ENCODE measurements around the gene AKAP13.

DNA sequence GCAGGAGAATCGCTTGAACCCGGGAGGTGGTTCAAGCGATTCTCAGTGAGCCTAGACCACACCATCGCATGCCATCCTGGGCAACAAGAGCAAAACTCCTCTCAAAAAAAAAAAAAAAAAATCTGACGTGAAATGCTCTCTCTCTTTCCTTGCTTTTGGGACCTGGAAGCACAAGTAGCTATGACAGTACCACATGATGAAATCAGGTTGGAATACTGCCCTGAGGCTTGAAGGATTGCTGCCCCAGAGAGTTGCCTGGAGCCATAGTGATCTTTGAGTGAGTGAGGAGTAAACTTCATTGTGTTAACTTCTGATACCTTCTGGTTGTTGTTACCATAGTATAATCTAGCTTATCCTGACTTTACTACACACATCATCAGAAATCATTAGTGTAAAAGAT is 23.3 kb downstream of the AKAP13 start:
- TF ChIP-seq, protein P1, sequence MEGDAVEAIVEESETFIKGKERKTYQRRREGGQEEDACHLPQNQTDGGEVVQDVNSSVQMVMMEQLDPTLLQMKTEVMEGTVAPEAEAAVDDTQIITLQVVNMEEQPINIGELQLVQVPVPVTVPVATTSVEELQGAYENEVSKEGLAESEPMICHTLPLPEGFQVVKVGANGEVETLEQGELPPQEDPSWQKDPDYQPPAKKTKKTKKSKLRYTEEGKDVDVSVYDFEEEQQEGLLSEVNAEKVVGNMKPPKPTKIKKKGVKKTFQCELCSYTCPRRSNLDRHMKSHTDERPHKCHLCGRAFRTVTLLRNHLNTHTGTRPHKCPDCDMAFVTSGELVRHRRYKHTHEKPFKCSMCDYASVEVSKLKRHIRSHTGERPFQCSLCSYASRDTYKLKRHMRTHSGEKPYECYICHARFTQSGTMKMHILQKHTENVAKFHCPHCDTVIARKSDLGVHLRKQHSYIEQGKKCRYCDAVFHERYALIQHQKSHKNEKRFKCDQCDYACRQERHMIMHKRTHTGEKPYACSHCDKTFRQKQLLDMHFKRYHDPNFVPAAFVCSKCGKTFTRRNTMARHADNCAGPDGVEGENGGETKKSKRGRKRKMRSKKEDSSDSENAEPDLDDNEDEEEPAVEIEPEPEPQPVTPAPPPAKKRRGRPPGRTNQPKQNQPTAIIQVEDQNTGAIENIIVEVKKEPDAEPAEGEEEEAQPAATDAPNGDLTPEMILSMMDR (conservative IDR thresholded peaks at IDR 0.05; ENCODE audit: low read depth, low read length), result no peak
- no peak for TF ChIP-seq EZH2 (IDR thresholded peaks at IDR 0.05; ENCODE audit: borderline replicate concordance, low read depth, low read length, poor library complexity, severe bottlenecking)

All from A673 (cell line).